Sigmoid colon (tissue), 4 donors: Measurements from ENCODE around the gene TAGLN.

ENCODE experiments used
- EP300 ChIP-seq, 4 donors: sonication (generic); formaldehyde crosslinking; IDR thresholded peaks; one replicate each; pipeline ENCODE4 v1.6.1; 2017; ENCODE audit warnings: antibody characterized with exemption in 4 of 4
- POLR2A ChIP-seq, 2 donors: fragments of 450-650 bp; IDR thresholded peaks; one replicate each; pipeline ENCODE4 v1.6.1; 2016; ENCODE audit warnings: antibody characterized with exemption in 2 of 2, mild to moderate bottlenecking in 2 of 2, moderate library complexity in 2 of 2
- POLR2AphosphoS5 ChIP-seq, 4 donors: sonication (generic); formaldehyde crosslinking; IDR thresholded peaks; one replicate each; pipeline ENCODE4 v1.6.1; 2017; ENCODE audit warnings: antibody characterized with exemption in 4 of 4
- TF ChIP-seq, protein P1 (sequence below), 4 experiments: fragments of 450-650 bp in 3 of 4; fragments of 200-600 bp in 1 of 4; IDR thresholded peaks; one replicate each; pipeline ENCODE4 v1.5.1; 2016 to 2019; ENCODE audit warnings: antibody characterized with exemption in 4 of 4, mild to moderate bottlenecking in 3 of 4, moderate library complexity in 2 of 4

DNA sequence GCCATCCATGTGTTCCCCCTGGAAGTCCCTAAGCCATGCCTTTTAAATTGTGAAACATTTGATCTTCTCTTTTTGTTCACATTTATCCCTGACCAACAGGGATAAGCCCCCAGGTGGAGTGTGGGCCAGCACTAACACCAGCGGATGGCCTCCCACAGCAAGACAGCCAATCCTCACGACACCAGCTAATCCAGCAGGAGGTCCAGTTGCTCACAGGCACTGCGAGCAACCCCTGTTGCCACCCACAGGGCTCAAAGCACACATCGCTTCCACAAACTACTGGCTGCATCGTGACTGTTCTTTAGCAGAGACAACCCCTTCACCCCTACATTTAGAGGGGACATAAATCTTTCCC lies 30.7 kb downstream of the TAGLN start:
- TF ChIP-seq, protein P1, sequence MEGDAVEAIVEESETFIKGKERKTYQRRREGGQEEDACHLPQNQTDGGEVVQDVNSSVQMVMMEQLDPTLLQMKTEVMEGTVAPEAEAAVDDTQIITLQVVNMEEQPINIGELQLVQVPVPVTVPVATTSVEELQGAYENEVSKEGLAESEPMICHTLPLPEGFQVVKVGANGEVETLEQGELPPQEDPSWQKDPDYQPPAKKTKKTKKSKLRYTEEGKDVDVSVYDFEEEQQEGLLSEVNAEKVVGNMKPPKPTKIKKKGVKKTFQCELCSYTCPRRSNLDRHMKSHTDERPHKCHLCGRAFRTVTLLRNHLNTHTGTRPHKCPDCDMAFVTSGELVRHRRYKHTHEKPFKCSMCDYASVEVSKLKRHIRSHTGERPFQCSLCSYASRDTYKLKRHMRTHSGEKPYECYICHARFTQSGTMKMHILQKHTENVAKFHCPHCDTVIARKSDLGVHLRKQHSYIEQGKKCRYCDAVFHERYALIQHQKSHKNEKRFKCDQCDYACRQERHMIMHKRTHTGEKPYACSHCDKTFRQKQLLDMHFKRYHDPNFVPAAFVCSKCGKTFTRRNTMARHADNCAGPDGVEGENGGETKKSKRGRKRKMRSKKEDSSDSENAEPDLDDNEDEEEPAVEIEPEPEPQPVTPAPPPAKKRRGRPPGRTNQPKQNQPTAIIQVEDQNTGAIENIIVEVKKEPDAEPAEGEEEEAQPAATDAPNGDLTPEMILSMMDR (IDR thresholded peaks at IDR 0.05), result no peak
- no peak for TF ChIP-seq POLR2A (IDR thresholded peaks at IDR 0.05)
- TF ChIP-seq POLR2AphosphoS5 (IDR thresholded peaks at IDR 0.05), result no peak
- TF ChIP-seq EP300 (IDR thresholded peaks at IDR 0.05), result no peak
